Measurements from ENCODE around the gene SMG6. TPM values are rescaled to one million over a fixed set of nuclear protein-coding genes. Genes with fewer than 3 reads are reported as not detected.

The SMG6 gene
- total and polyA plus RNA-seq, 2 of the 8 experiments (the other 6 are each of a cell fraction or from before 2014, with no cell fraction given), result 18.5 to 25.2 TPM

GRCh38 chr17:2253768-2254406 lies 49.7 kb downstream of the SMG6 start:
- no peak overlapping the region for H2BK120ac ChIP-seq (replicated peaks; ENCODE audit: low read depth, low read length)
- no peak overlapping the region for H3K4me3 ChIP-seq (ENCODE audit: extremely low read depth in 1 of 4, insufficient read depth in 2 of 4, low read depth in 3 of 4, low read length in 4 of 4)
- no peak overlapping the region for H3K18ac ChIP-seq (ENCODE audit: extremely low read depth, low read length)
- ChIA-PET CTCF (ENCODE audit: partially characterized antibody) (interaction anchor here (0.6 to 3.8 kb wide), 7 partner anchors 9 to 190 kb away, joined by 3 to 19 read pairs (median 6); no protein-coding TSS in a partner anchor), POLR2A (ENCODE audit: partially characterized antibody) (interaction anchor here (0.8 to 1.1 kb wide), 3 partner anchors 9 to 11 kb away, joined by 3 to 4 read pairs (median 3); no protein-coding TSS in a partner anchor)
- no peak overlapping the region for H2AFZ ChIP-seq (ENCODE audit: low read length)
- no peak overlapping the region for H4K91ac ChIP-seq (replicated peaks; ENCODE audit: insufficient read length, low read length)
- H3K9me3 ChIP-seq (ENCODE audit: insufficient read depth in 2 of 2, low read depth in 1 of 2, low read length in 1 of 2), result no peaks in the 10 kb centered on the region
- WGBS, 2 experiments (ENCODE audit: extremely low coverage in 1 of 2, insufficient coverage in 1 of 2, insufficient read length in 1 of 2, insufficient replicate concordance in 2 of 2, low coverage in 1 of 2, low lambda C conversion rate in 2 of 2, missing lambda C conversion rate in 1 of 2), result 88% methylated on average over 5 of the region's 5 CpGs; no CpG with 5 or more reads in 1 of the 2 experiments
- no peaks in the 10 kb centered on the region for H3K79me2 ChIP-seq (ENCODE audit: control insufficient read depth in 1 of 2, insufficient read depth in 2 of 2, low read length in 2 of 2)
- no peak overlapping the region for H3K4me2 ChIP-seq (ENCODE audit: insufficient read depth in 1 of 2, low read depth in 2 of 2, low read length in 2 of 2)
- H3K9ac ChIP-seq (replicated peaks in 1 of 4; ENCODE audit: extremely low read depth in 1 of 4, low read depth in 3 of 4, low read length in 3 of 4), result no peak overlapping the region
- H3K79me1 ChIP-seq (ENCODE audit: low read depth, low read length), result no peaks in the 10 kb centered on the region
- H3K27ac ChIP-seq (ENCODE audit: low read depth, low read length), result no peak overlapping the region
- H4K5ac ChIP-seq (ENCODE audit: insufficient read length, low read depth, low read length), result no peak overlapping the region
- H2BK5ac ChIP-seq (ENCODE audit: low read depth, low read length), result no peak overlapping the region
- H3K27me3 ChIP-seq (replicated peaks in 1 of 4; ENCODE audit: control insufficient read depth in 3 of 4, extremely low read depth in 1 of 4, insufficient read depth in 3 of 4, low read length in 3 of 4), result no peaks in the 10 kb centered on the region
- H3K23ac ChIP-seq (ENCODE audit: insufficient read length), result no peak overlapping the region
- no peaks in the 10 kb centered on the region for H3K4me1 ChIP-seq (replicated peaks in 1 of 4; ENCODE audit: control insufficient read depth in 3 of 4, insufficient read depth in 4 of 4, low read length in 3 of 4)
- no peak overlapping the region for H3K4ac ChIP-seq (replicated peaks; ENCODE audit: insufficient read length, low read depth, low read length)
- FAIRE-seq, result no peak
- no peak for DNase-seq (ENCODE audit: low read depth in 1 of 2, low spot score in 2 of 2)
- H3K14ac ChIP-seq (ENCODE audit: insufficient read length), result no peak overlapping the region
- H2BK20ac ChIP-seq (ENCODE audit: low read length), result no peak overlapping the region
- no peak overlapping the region for H2BK15ac ChIP-seq (ENCODE audit: low read length)
- no peak overlapping the region for H2BK12ac ChIP-seq (ENCODE audit: low read depth, low read length)
- H4K8ac ChIP-seq (ENCODE audit: extremely low read depth, insufficient read depth, low read length), result no peak overlapping the region
- TF ChIP-seq SP1 (IDR thresholded peaks at IDR 0.05; ENCODE audit: low read depth, low read length), result no peak
- TF ChIP-seq POLR2A (IDR thresholded peaks at IDR 0.05; ENCODE audit: control extremely low read depth in 1 of 2, low read depth in 2 of 2, low read length in 2 of 2), result no peak
- TF ChIP-seq SRF (IDR thresholded peaks at IDR 0.05; ENCODE audit: low read depth, low read length), result no peak
- no peak for TF ChIP-seq POU5F1 (IDR thresholded peaks at IDR 0.05; ENCODE audit: low read depth, low read length)
- TF ChIP-seq CEBPB (IDR thresholded peaks at IDR 0.05; ENCODE audit: low read depth, low read length), result no peak
- TF ChIP-seq KDM4A (IDR thresholded peaks at IDR 0.05; ENCODE audit: low read depth, low read length, severe bottlenecking), result no peak
- TF ChIP-seq, protein P1, sequence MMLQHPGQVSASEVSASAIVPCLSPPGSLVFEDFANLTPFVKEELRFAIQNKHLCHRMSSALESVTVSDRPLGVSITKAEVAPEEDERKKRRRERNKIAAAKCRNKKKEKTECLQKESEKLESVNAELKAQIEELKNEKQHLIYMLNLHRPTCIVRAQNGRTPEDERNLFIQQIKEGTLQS (IDR thresholded peaks at IDR 0.05; ENCODE audit: insufficient read depth, low read depth, low read length), result no peak
- no peak for TF ChIP-seq SIX5 (IDR thresholded peaks at IDR 0.05; ENCODE audit: low read depth, low read length)
- H2AK5ac ChIP-seq (ENCODE audit: low read depth, low read length), result no peak overlapping the region
- no peak overlapping the region for H3K56ac ChIP-seq (replicated peaks; ENCODE audit: insufficient read length, low read depth, low read length)
- H4K20me1 ChIP-seq (replicated peaks in 1 of 2; ENCODE audit: control insufficient read depth in 1 of 2, insufficient read depth in 2 of 2, low read length in 2 of 2), result peaks cover 0 to 2% of the 10 kb centered on the region in 2 experiments
- no peaks in the 10 kb centered on the region for H3K23me2 ChIP-seq (ENCODE audit: low read depth, low read length)
- H3K36me3 ChIP-seq (ENCODE audit: control insufficient read depth in 2 of 4, insufficient read depth in 4 of 4, low read length in 3 of 4), result peaks cover 0 to 2% (median 0%) of the 10 kb centered on the region in 4 experiments; a peak in 2 of 8 replicates
